Astrocyte (in vitro differentiated cells and primary cell): Measurements from ENCODE around the gene TBCEL. TPM values are rescaled to one million over a fixed set of nuclear protein-coding genes. Genes with fewer than 3 reads are reported as not detected.
A peak's percentile ranks its signal among the peaks of the same experiment; 100 is the strongest.

Experiments
- DNase-seq: peaks from one replicate; pipeline ENCODE4 v3.0.0-alpha.2; 2010; ENCODE audit warnings: low read depth
- FAIRE-seq: peaks from 2 replicates; lab custom pipeline; 2011; peaks lifted over from hg19 to GRCh38; lab: Jason Lieb, UNC
- H2AFZ ChIP-seq: 2 replicates; pipeline ENCODE4 v1.6.0; 2012; ENCODE audit warnings: low read depth, low read length, inconsistent platforms
- H3K27ac ChIP-seq: 2 replicates; pipeline ENCODE4 v1.5.1; 2011; ENCODE audit warnings: low read depth, low read length, inconsistent platforms
- H3K27me3 ChIP-seq: 2 replicates; pipeline ENCODE4 v1.6.0; 2011; ENCODE audit warnings: low read length, inconsistent platforms; ENCODE audit not compliant: insufficient read depth
- H3K36me3 ChIP-seq: 2 replicates; pipeline ENCODE4 v1.5.1; 2011; ENCODE audit warnings: low read length, inconsistent platforms; ENCODE audit not compliant: insufficient read depth
- H3K4me1 ChIP-seq: 2 replicates; pipeline ENCODE4 v1.5.1; 2011; ENCODE audit warnings: low read length, inconsistent platforms; ENCODE audit not compliant: insufficient read depth
- H3K4me2 ChIP-seq: 2 replicates; pipeline ENCODE4 v1.6.0; 2012; ENCODE audit warnings: low read length, inconsistent platforms
- H3K4me3 ChIP-seq: 2 replicates; pipeline ENCODE4 v1.5.1; 2011; ENCODE audit warnings: low read depth, mild to moderate bottlenecking, low read length, inconsistent platforms; ENCODE audit not compliant: insufficient read depth
- H3K79me2 ChIP-seq: 2 replicates; pipeline ENCODE4 v1.6.0; 2012; ENCODE audit warnings: mild to moderate bottlenecking, low read length, inconsistent platforms; ENCODE audit not compliant: insufficient read depth
- H3K9ac ChIP-seq: 2 replicates; pipeline ENCODE4 v1.6.0; 2012; ENCODE audit warnings: mild to moderate bottlenecking, low read length, inconsistent platforms
- H3K9me3 ChIP-seq: 2 replicates; pipeline ENCODE4 v1.5.1; 2012; ENCODE audit warnings: low read depth, mild to moderate bottlenecking, low read length, inconsistent platforms; ENCODE audit not compliant: insufficient read depth
- H4K20me1 ChIP-seq: 2 replicates; pipeline ENCODE4 v1.6.0; 2012; ENCODE audit warnings: low read length, inconsistent platforms; ENCODE audit not compliant: insufficient read depth
- H3K27ac Mint-ChIP-seq: one replicate; pipeline ENCODE4 v1.8.0; 2021; ENCODE audit warnings: mild to moderate bottlenecking, mixed read lengths; ENCODE audit not compliant: unreplicated experiment
- H3K27me3 Mint-ChIP-seq: one replicate; pipeline ENCODE4 v1.8.0; 2021; ENCODE audit warnings: low read depth, mixed read lengths; ENCODE audit not compliant: unreplicated experiment
- H3K36me3 Mint-ChIP-seq: one replicate; pipeline ENCODE4 v1.8.0; 2021; ENCODE audit warnings: low read depth, mixed read lengths; ENCODE audit not compliant: unreplicated experiment
- H3K4me1 Mint-ChIP-seq: one replicate; pipeline ENCODE4 v1.8.0; 2021; ENCODE audit warnings: low read depth, mixed read lengths; ENCODE audit not compliant: unreplicated experiment
- H3K4me3 Mint-ChIP-seq: one replicate; pipeline ENCODE4 v1.8.0; 2021; ENCODE audit warnings: mild to moderate bottlenecking, moderate library complexity, mixed read lengths; ENCODE audit not compliant: unreplicated experiment
- H3K9me3 Mint-ChIP-seq: one replicate; pipeline ENCODE4 v1.8.0; 2021; ENCODE audit warnings: mild to moderate bottlenecking, mixed read lengths; ENCODE audit not compliant: unreplicated experiment
- EZH2 ChIP-seq: IDR thresholded peaks from 2 replicates; pipeline ENCODE4 v1.6.1; 2012; ENCODE audit warnings: mild to moderate bottlenecking, low read length, inconsistent platforms; ENCODE audit not compliant: insufficient read depth
- total RNA-seq: library from RNA; stranded (reverse); gene quantifications from 2 replicates; pipeline ENCODE4 v1.2.1, GENCODE V29; 2021
- TF ChIP-seq, protein P1 (sequence below): IDR thresholded peaks from 2 replicates; pipeline ENCODE4 v1.5.1; 2011; ENCODE audit warnings: low read depth, mild to moderate bottlenecking, inconsistent platforms, low read length, moderate library complexity; ENCODE audit not compliant: insufficient read depth

The TBCEL gene
- total RNA-seq, 1 donor from 2014 or later = 25.9 TPM

DNA sequence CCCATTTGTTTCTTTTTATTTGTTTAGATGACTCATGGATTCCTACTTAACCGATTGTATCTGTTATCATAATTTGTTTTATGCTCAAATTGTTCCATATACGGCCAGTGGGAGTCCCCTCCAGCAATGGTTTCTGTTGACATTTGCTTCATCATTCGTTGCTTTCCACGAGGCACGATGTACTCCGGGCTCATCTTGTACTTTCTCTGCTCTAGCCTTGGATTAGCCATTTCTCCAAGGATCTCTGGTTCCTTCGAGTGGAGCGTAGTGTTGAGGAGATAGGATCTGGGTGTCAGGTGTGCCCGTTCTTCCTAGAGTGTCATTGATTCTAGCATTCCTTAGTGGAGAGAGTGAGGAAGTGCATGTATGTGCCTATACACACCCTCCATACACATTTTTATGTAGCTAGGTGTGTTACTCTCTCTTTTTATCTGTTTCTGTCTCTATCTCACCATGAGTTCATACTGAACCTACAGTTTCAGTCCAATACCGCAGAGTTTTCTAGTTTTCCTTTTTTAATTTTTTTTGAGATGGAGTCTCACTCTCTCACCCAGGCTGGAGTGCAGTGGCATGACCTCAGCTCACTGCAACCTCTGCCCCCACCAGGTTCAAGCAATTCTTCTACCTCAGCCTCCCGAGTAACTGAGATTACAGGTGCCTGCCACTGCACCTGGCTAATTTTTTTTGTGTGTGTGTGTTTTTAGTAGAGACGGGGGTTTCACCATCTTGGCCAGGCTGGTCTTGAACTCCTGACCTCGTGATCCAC, 108.5 kb downstream of the TBCEL start:
- H2AFZ ChIP-seq = no peak overlapping the region
- H3K27ac ChIP-seq = no peak overlapping the region
- H3K9ac ChIP-seq = no peak overlapping the region
- peaks cover 10% of the 10 kb centered on the region for H3K36me3 Mint-ChIP-seq
- no peaks in the 10 kb centered on the region for H3K4me1 Mint-ChIP-seq
- H3K27me3 ChIP-seq = no peaks in the 10 kb centered on the region
- peaks cover 6% of the 10 kb centered on the region for H3K9me3 Mint-ChIP-seq
- TF ChIP-seq, protein P1, sequence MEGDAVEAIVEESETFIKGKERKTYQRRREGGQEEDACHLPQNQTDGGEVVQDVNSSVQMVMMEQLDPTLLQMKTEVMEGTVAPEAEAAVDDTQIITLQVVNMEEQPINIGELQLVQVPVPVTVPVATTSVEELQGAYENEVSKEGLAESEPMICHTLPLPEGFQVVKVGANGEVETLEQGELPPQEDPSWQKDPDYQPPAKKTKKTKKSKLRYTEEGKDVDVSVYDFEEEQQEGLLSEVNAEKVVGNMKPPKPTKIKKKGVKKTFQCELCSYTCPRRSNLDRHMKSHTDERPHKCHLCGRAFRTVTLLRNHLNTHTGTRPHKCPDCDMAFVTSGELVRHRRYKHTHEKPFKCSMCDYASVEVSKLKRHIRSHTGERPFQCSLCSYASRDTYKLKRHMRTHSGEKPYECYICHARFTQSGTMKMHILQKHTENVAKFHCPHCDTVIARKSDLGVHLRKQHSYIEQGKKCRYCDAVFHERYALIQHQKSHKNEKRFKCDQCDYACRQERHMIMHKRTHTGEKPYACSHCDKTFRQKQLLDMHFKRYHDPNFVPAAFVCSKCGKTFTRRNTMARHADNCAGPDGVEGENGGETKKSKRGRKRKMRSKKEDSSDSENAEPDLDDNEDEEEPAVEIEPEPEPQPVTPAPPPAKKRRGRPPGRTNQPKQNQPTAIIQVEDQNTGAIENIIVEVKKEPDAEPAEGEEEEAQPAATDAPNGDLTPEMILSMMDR = no peak
- no peak for TF ChIP-seq EZH2
- H3K4me1 ChIP-seq = no peaks in the 10 kb centered on the region
- H3K27ac Mint-ChIP-seq = no peak overlapping the region
- H3K9me3 ChIP-seq = peaks cover 3% of the 10 kb centered on the region
- peaks cover 18% of the 10 kb centered on the region for H3K27me3 Mint-ChIP-seq
- no peaks in the 10 kb centered on the region for H3K36me3 ChIP-seq
- H3K4me3 Mint-ChIP-seq = no peak overlapping the region
- H3K4me3 ChIP-seq = no peak overlapping the region
- peak; percentile 1 for DNase-seq
- H3K79me2 ChIP-seq = no peaks in the 10 kb centered on the region
- no peak for FAIRE-seq
- no peak overlapping the region for H3K4me2 ChIP-seq
- no peaks in the 10 kb centered on the region for H4K20me1 ChIP-seq

GRCh38 chr11:121134741-121135312, 110.9 kb downstream of the TBCEL start:
- Histone ChIP-seq H3K9ac (no peak overlapping the region), H3K27me3 (no peaks in the 10 kb centered on the region), H3K9me3 (no peaks in the 10 kb centered on the region), H3K79me2 (no peaks in the 10 kb centered on the region), H3K4me3 (no peak overlapping the region), H3K27ac (no peak overlapping the region), H3K4me1 (no peaks in the 10 kb centered on the region), H3K4me2 (no peak overlapping the region), H2AFZ (no peak overlapping the region), H4K20me1 (no peaks in the 10 kb centered on the region), H3K36me3 (no peaks in the 10 kb centered on the region)
- H3K36me3 Mint-ChIP-seq = peaks cover 9% of the 10 kb centered on the region
- FAIRE-seq (no peak), DNase-seq (no peak)
- TF ChIP-seq, protein P1 = no peak
- no peak for TF ChIP-seq EZH2
- H3K9me3 Mint-ChIP-seq = peaks cover 4% of the 10 kb centered on the region
- peaks cover 21% of the 10 kb centered on the region for H3K27me3 Mint-ChIP-seq
- no peak overlapping the region for H3K27ac Mint-ChIP-seq
- no peaks in the 10 kb centered on the region for H3K4me1 Mint-ChIP-seq
- H3K4me3 Mint-ChIP-seq = no peak overlapping the region

DNA sequence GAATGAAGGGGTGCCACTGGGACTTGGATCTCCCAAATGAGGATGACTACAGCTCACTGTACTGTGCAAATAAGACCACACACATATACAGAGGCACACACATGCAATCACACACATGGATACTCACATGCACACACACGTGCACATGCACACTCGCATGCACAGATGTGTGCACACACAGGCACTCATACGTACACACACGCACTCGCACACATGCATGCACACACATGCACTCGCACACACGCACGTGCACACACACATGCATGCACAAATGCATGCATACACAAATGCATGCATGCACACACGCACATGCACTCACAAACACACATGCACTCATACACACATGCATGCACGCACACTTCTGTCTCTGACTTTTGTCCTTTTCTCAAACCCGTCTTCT, 113.1 kb downstream of the TBCEL start:
- no peak overlapping the region for H3K9ac ChIP-seq
- no peaks in the 10 kb centered on the region for H3K79me2 ChIP-seq
- H3K9me3 ChIP-seq = no peaks in the 10 kb centered on the region
- no peak overlapping the region for H3K4me3 ChIP-seq
- peaks cover 4% of the 10 kb centered on the region for H3K9me3 Mint-ChIP-seq
- no peak overlapping the region for H3K4me3 Mint-ChIP-seq
- peaks cover 4% of the 10 kb centered on the region for H3K4me1 ChIP-seq
- H3K27me3 ChIP-seq = no peaks in the 10 kb centered on the region
- FAIRE-seq (no peak), DNase-seq (no peak)
- TF ChIP-seq EZH2 = no peak
- TF ChIP-seq, protein P1 = no peak
- H3K4me1 Mint-ChIP-seq = no peaks in the 10 kb centered on the region
- H3K27ac Mint-ChIP-seq = no peak overlapping the region
- peaks cover 4% of the 10 kb centered on the region for H3K36me3 Mint-ChIP-seq
- peaks cover 31% of the 10 kb centered on the region for H3K27me3 Mint-ChIP-seq
- no peaks in the 10 kb centered on the region for H4K20me1 ChIP-seq
- no peak overlapping the region for H3K4me2 ChIP-seq
- H3K27ac ChIP-seq = no peak overlapping the region
- no peak overlapping the region for H2AFZ ChIP-seq
- H3K36me3 ChIP-seq = no peaks in the 10 kb centered on the region
